GM12878 (cell line): ENCODE results near the gene ZNF92. TPM values are rescaled to one million over a fixed set of nuclear protein-coding genes. Genes with fewer than 3 reads are reported as not detected.

Source experiments
- ATAC-seq: fragments of 200-7000 bp; cut with Tn5 transposase; 3 replicates; pipeline ENCODE4 v1.9.1; 2020; ENCODE audit warnings: mild to moderate bottlenecking, moderate library complexity
- BruUV-seq: library from RNA; stranded (reverse); fragments of 400-500 nt; replicated peaks from 2 replicates; lab custom pipeline; 2021; lab: Mats Ljungman, UMichigan
- CTCF ChIA-PET: fragments of 300-600 bp; sonication (Branson Sonifier 250); formaldehyde crosslinking; extraction: SDS; loops from one replicate; lab custom pipeline; 2021; ENCODE audit warnings: inconsistent platforms; lab: Yijun Ruan, JAX
- POLR2A ChIA-PET: fragments of 350-600 bp; formaldehyde crosslinking; extraction: SDS; loops from one replicate; lab custom pipeline; 2021; ENCODE audit warnings: inconsistent platforms; lab: Charles Lee
- RAD21 ChIA-PET: fragments of 300-600 bp; sonication (Branson Sonifier 250); formaldehyde crosslinking; loops from one replicate; lab custom pipeline; 2023; ENCODE audit warnings: antibody characterized with exemption; ENCODE audit not compliant: unreplicated experiment; lab: Charles Lee
- SMC1A ChIA-PET: fragments of 300-600 bp; sonication (Branson Sonifier 250); formaldehyde crosslinking; loops from one replicate; lab custom pipeline; 2023; ENCODE audit not compliant: unreplicated experiment, uncharacterized antibody; lab: Charles Lee
- DNase-seq: peaks from one replicate; pipeline ENCODE4 v3.0.0-alpha.2; 2011; ENCODE audit warnings: low read depth, low spot score
- FAIRE-seq: peaks from 3 replicates; lab custom pipeline; 2011; peaks lifted over from hg19 to GRCh38; lab: Jason Lieb, UNC
- H2AFZ ChIP-seq: 2 replicates; pipeline ENCODE4 v1.6.0; 2011; ENCODE audit warnings: low read depth, low read length, control low read depth; ENCODE audit not compliant: control insufficient read depth
- H3K27ac ChIP-seq: 2 replicates; pipeline ENCODE4 v1.5.1; 2011; ENCODE audit warnings: control low read depth; ENCODE audit not compliant: control insufficient read depth, insufficient read depth
- H3K27me3 ChIP-seq, 2 experiments: replicated peaks in 1 of 2; 2 replicates each; pipeline versions ENCODE4 v1.6.0 to v1.6.1; 2011; ENCODE audit warnings: low read length in 1 of 2; ENCODE audit not compliant: control insufficient read depth in 2 of 2, insufficient read depth in 2 of 2
- H3K36me3 ChIP-seq, 2 experiments: 2 replicates each; pipeline ENCODE4 v1.5.1; 2011; ENCODE audit warnings: low read length in 1 of 2; ENCODE audit not compliant: control insufficient read depth in 2 of 2, insufficient read depth in 2 of 2
- H3K4me1 ChIP-seq: 2 replicates; pipeline ENCODE4 v1.6.1; 2011; ENCODE audit warnings: mild to moderate bottlenecking, low read length, moderate library complexity, mixed read lengths; ENCODE audit not compliant: control insufficient read depth, insufficient read depth
- H3K4me2 ChIP-seq: 2 replicates; pipeline ENCODE4 v1.6.0; 2011; ENCODE audit warnings: control low read depth; ENCODE audit not compliant: control insufficient read depth, insufficient read depth
- H3K4me3 ChIP-seq: fragments of 200-600 bp; sonication (generic); 2 replicates; pipeline ENCODE4 v1.5.1; 2016
- H3K79me2 ChIP-seq: 2 replicates; pipeline ENCODE4 v1.6.0; 2011; ENCODE audit warnings: low read length; ENCODE audit not compliant: control insufficient read depth, insufficient read depth
- H3K9ac ChIP-seq: 2 replicates; pipeline ENCODE4 v1.8.0; 2011; ENCODE audit warnings: low read length, control low read depth, mixed read lengths; ENCODE audit not compliant: control insufficient read depth, insufficient read depth
- H3K9me3 ChIP-seq: replicated peaks from 3 replicates; pipeline ENCODE4 v1.5.1; 2011; ENCODE audit warnings: mild to moderate bottlenecking, low read length; ENCODE audit not compliant: control insufficient read depth, insufficient read depth
- H4K20me1 ChIP-seq: 2 replicates; pipeline ENCODE4 v1.6.0; 2011; ENCODE audit not compliant: control insufficient read depth, insufficient read depth
- ATF7 ChIP-seq: fragments of 450-650 bp; IDR thresholded peaks from 2 replicates; pipeline ENCODE4 v1.6.1; 2016; ENCODE audit warnings: low read depth, mild to moderate bottlenecking
- KLF5 ChIP-seq: fragments of 450-650 bp; IDR thresholded peaks from 2 replicates; pipeline ENCODE4 v1.6.1; 2014; ENCODE audit warnings: mild to moderate bottlenecking; ENCODE audit not compliant: partially characterized antibody
- MEF2B ChIP-seq: fragments of 450-650 bp; IDR thresholded peaks from 2 replicates; pipeline ENCODE4 v1.6.1; 2018; ENCODE audit warnings: mild to moderate bottlenecking, moderate library complexity; ENCODE audit not compliant: partially characterized antibody, poor library complexity, severe bottlenecking
- POLR2AphosphoS5 ChIP-seq: IDR thresholded peaks from 2 replicates; pipeline ENCODE4 v1.6.1; 2011; ENCODE audit warnings: mild to moderate bottlenecking, low read length, inconsistent platforms
- RAD21 ChIP-seq: IDR thresholded peaks from 2 replicates; pipeline ENCODE4 v1.6.1; 2011; ENCODE audit warnings: mild to moderate bottlenecking, low read depth, low read length, moderate library complexity; ENCODE audit not compliant: insufficient read depth
- RFX5 ChIP-seq: IDR thresholded peaks from 2 replicates; pipeline ENCODE4 v1.6.1; 2011; ENCODE audit warnings: low read depth, low read length, improper control_type of control experiment
- TCF3 ChIP-seq: IDR thresholded peaks from 2 replicates; pipeline ENCODE4 v1.6.1; 2012; ENCODE audit warnings: low read depth, mild to moderate bottlenecking, low read length, borderline replicate concordance; ENCODE audit not compliant: insufficient read depth
- WGBS: methylation state at CpG from one replicate; pipeline ENCODE4 v1.1.6; 2016; ENCODE audit warnings: low lambda C conversion rate; ENCODE audit not compliant: insufficient replicate concordance, insufficient coverage; ENCODE audit errors: missing lambda C conversion rate; 5-methylcytosine and 5-hydroxymethylcytosine counted together
- in situ Hi-C: fragments of 300-500 bp; cut with MboI; formaldehyde crosslinking; loops from 9 replicates; pipeline ENCODE4 v1.14.3; 2018; ENCODE audit warnings: mixed read lengths
- intact Hi-C: fragments of 100-400 bp; cut with micrococcal nuclease; formaldehyde crosslinking; loops from one replicate; pipeline ENCODE4 v1.14.2; 2022; ENCODE audit not compliant: unreplicated experiment
- polyA plus RNA-seq, 11 experiments: library from polyadenylated mRNA; depleted of rRNA in 4 of 11; unstranded in 6 of 11; stranded (reverse) in 5 of 11; fragments of >200 nt; fragmentation: Nextera tagmentation in 4 of 11; fragmentation: Illumina TruSeq in 1 of 11; extraction: Ambion mirVana in 4 of 11; extraction: Trizol in 1 of 11; gene quantifications; 1 replicate in 1 of 11; 2 replicates in 10 of 11; pipeline versions ENCODE4 v1.2.1 to v1.2.3, GENCODE V29; 2011 to 2016; ENCODE audit warnings: inconsistent platforms in 2 of 11, missing spikeins in 2 of 11, low read depth in 1 of 11
- total RNA-seq, 4 experiments: library from RNA; depleted of rRNA in 3 of 4; stranded (reverse); fragments of >200 nt in 3 of 4; fragmentation: Illumina TruSeq in 1 of 4; extraction: Trizol in 1 of 4; gene quantifications; 2 replicates each; pipeline versions ENCODE4 v1.2.1 to v1.2.3, GENCODE V29; 2013 to 2021

The ZNF92 gene
- total and polyA plus RNA-seq, 10 of the 15 experiments (the other 5 are each of a cell fraction or from before 2014, with no cell fraction given): 6.7 to 27.6 (median 14.3) TPM

DNA sequence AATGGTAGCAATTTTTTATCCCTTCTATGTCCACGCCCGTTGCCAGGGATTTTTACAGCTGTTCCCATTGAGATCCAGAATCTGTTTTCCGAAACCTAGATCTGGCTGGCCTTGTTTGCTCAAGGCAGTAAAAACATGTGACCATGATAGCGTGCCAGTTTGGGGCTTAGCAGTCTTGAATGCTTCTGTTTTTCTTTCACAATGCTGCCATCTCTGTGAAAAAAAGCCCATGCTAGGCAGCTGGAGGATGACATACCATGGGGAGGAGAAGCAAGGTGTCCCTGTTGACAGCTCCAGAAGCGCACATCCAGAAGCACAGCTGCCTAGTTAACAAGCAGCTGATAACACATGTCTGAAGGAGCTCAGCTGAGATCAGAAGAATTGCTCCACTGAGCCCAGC lies 2.2 kb upstream of the ZNF92 start:
- SMC1A ChIA-PET: no interaction called here
- no peak for TF ChIP-seq MEF2B
- no peak for TF ChIP-seq TCF3
- no peak overlapping the region for H3K27ac ChIP-seq
- no peaks in the 10 kb centered on the region for H3K4me1 ChIP-seq
- ATAC-seq (no peak), DNase-seq (no peak), FAIRE-seq (no peak)
- H3K9me3 ChIP-seq: no peaks in the 10 kb centered on the region; the same call in 2 of the 3 replicates
- in situ Hi-C loops (loop anchor here (10.0 kb wide), 1 partner anchor 1057 kb away; the partner anchor contains the start of gene ZNF736), intact Hi-C loops (no loop called here)
- no peaks in the 10 kb centered on the region for H4K20me1 ChIP-seq
- RAD21 ChIA-PET: interaction anchor here (0.5 kb wide), 1 partner anchor 15 kb away, joined by 3 read pairs; no protein-coding TSS in a partner anchor
- no peak overlapping the region for H3K4me3 ChIP-seq
- H3K4me2 ChIP-seq: no peak overlapping the region
- H2AFZ ChIP-seq: no peak overlapping the region
- WGBS: 82% methylated on average over 5 of the region's 5 CpGs
- H3K9ac ChIP-seq: no peak overlapping the region
- no TSS peak for BruUV-seq
- 0 out of 4 replicates have a peak, but pooled peaks cover 0 to 4% of the 10 kb centered on the region in 2 experiments for H3K36me3 ChIP-seq
- POLR2A ChIA-PET: no interaction called here
- H3K79me2 ChIP-seq: peaks cover 29% of the 10 kb centered on the region
- H3K27me3 ChIP-seq: no peaks in the 10 kb centered on the region
- CTCF ChIA-PET: no interaction called here

DNA sequence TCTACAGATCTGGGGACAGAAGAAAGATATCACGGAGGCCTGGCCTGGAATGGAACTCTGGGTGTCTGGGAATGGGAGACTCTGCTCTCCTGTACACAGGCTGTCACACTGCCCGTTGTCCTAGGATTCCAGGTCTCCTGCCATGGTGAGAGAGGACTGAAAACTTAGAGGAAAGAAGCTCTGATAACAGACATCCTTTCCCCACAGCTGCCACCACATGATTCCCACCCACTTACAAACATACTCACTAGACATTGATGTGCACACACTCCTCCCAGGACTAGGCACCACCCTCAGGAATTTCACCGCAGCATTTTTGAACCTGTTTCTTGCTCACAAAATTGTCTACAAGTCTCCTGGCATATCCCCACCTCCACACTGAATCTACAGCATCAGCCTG lies 5.7 kb downstream of the ZNF92 start:
- Histone ChIP-seq H3K4me3 (0 out of 2 replicates have a peak overlapping the region, but pooled peaks have one; percentile 15), H3K79me2 (peaks cover 94% of the 10 kb centered on the region), H3K9me3 (no peaks in the 10 kb centered on the region; the same call in 2 of the 3 replicates), H3K4me2 (peak overlapping the region; percentile 44), H3K4me1 (peaks cover 3% of the 10 kb centered on the region), H3K36me3 (peaks cover 0 to 15% of the 10 kb centered on the region in 2 experiments; a peak in 2 of 4 replicates), H3K27me3 (no peaks in the 10 kb centered on the region), H4K20me1 (no peaks in the 10 kb centered on the region), H3K27ac (no peak overlapping the region), H2AFZ (no peak overlapping the region), H3K9ac (no peak overlapping the region)
- RAD21 ChIA-PET: interaction anchor here (1.3 kb wide), 1 partner anchor 11 kb away, joined by 3 read pairs; no protein-coding TSS in a partner anchor
- DNase-seq (no peak), FAIRE-seq (no peak), ATAC-seq (no peak)
- CTCF ChIA-PET: interaction anchor here (1.1 kb wide), 1 partner anchor 71 kb away, joined by 4 read pairs; no protein-coding TSS in a partner anchor
- BruUV-seq: no TSS peak
- WGBS: 84% methylated on average over 3 of the region's 3 CpGs
- TF ChIP-seq ATF7: no peak
- TF ChIP-seq MEF2B: no peak
- TF ChIP-seq KLF5: no peak
- peak; percentile 41; the same call in 1 of the 2 replicates for TF ChIP-seq POLR2AphosphoS5
- TF ChIP-seq RAD21: no peak
- no peak for TF ChIP-seq RFX5
- intact Hi-C loops: no loop called here
- in situ Hi-C loops: loop anchor here (10.0 to 25.0 kb wide), 2 partner anchors 692 to 1065 kb away; partner anchors contain the start of gene ZNF736
- POLR2A ChIA-PET: no interaction called here
- SMC1A ChIA-PET: interaction anchor here (1.2 to 1.3 kb wide), 3 partner anchors 10 to 14 kb away, joined by 3 to 4 read pairs (median 3); no protein-coding TSS in a partner anchor
